HG02981 (cell line): ENCODE results near the gene BMP6.

Source experiments
- ATAC-seq: cut with Tn5 transposase; IDR thresholded peaks from one replicate; pipeline ENCODE4 v1.9.1; 2021; ENCODE audit warnings: mild to moderate bottlenecking, moderate library complexity; ENCODE audit not compliant: unreplicated experiment

BMP6 gene

GRCh38 chr6:7821426-7821825, 95.5 kb downstream of the BMP6 start:
- ATAC-seq: no peak

- ATAC-seq: no peak
These were observed 97.7 kb downstream of the BMP6 start for GRCh38 chr6:7823552-7823951.

- no peak for ATAC-seq
These were observed 100.1 kb downstream of the BMP6 start for GRCh38 chr6:7825986-7826385.

- ATAC-seq: no peak
These were observed 101.2 kb downstream of the BMP6 start for GRCh38 chr6:7827142-7827541.

GRCh38 chr6:7828124-7828523, 102.2 kb downstream of the BMP6 start:
- ATAC-seq: no peak

GRCh38 chr6:7832904-7833750, 107.2 kb downstream of the BMP6 start:
- ATAC-seq: no peak

- ATAC-seq: no peak
These were observed 107.8 kb downstream of the BMP6 start for GRCh38 chr6:7833751-7834070.

- no peak for ATAC-seq
These were observed 110.6 kb downstream of the BMP6 start for GRCh38 chr6:7836371-7837026.

- ATAC-seq: no peak
These were observed 116.0 kb downstream of the BMP6 start for GRCh38 chr6:7841781-7842468.

GRCh38 chr6:7846966-7847818, 121.3 kb downstream of the BMP6 start:
- no peak for ATAC-seq

GRCh38 chr6:7848229-7848628, 122.3 kb downstream of the BMP6 start:
- no peak for ATAC-seq

- no peak for ATAC-seq
These were observed 125.9 kb downstream of the BMP6 start for GRCh38 chr6:7851780-7852179.

GRCh38 chr6:7859591-7859990, 133.7 kb downstream of the BMP6 start:
- no peak for ATAC-seq

- no peak for ATAC-seq
These were observed 139.9 kb downstream of the BMP6 start for GRCh38 chr6:7865781-7866180.

GRCh38 chr6:7866526-7866925, 140.6 kb downstream of the BMP6 start:
- no peak for ATAC-seq

GRCh38 chr6:7868926-7869325, 143.0 kb downstream of the BMP6 start:
- no peak for ATAC-seq

GRCh38 chr6:7878401-7878964, 152.6 kb downstream of the BMP6 start:
- no peak for ATAC-seq

- no peak for ATAC-seq
These were observed 153.1 kb downstream of the BMP6 start for GRCh38 chr6:7879043-7879442.

GRCh38 chr6:7879579-7879978, 153.7 kb downstream of the BMP6 start:
- no peak for ATAC-seq

GRCh38 chr6:7879980-7880717, 154.2 kb downstream of the BMP6 start:
- ATAC-seq: no peak
